Right lobe of liver (tissue), 6 donors: ENCODE data around the gene RAD51AP1. TPM values are rescaled to one million over a fixed set of nuclear protein-coding genes. Genes with fewer than 3 reads are reported as not detected.
A peak's percentile ranks its signal among the peaks of the same experiment; 100 is the strongest.

ENCODE experiments used
- ATAC-seq, 4 donors: fragments of 200-7000 bp; cut with Tn5 transposase; one replicate each; pipeline ENCODE4 v1.9.1; 2020; ENCODE audit warnings: mild to moderate bottlenecking in 4 of 4, moderate library complexity in 4 of 4
- DNase-seq, 3 donors: peaks; one replicate each; pipeline ENCODE4 v3.0.0-alpha.2; 2020
- H3K27ac ChIP-seq, 3 donors: fragments of 200-600 bp; one replicate each; pipeline ENCODE4 v1.8.0; 2022
- H3K27me3 ChIP-seq, 2 donors: fragments of 200-600 bp; one replicate each; pipeline ENCODE4 v1.8.0; 2022
- H3K36me3 ChIP-seq, 4 donors: fragments of 200-600 bp; sonication (generic) in 1 of 4; one replicate each; pipeline versions ENCODE4 v1.5.1 to v1.8.0; 2017 to 2022; ENCODE audit warnings: control low read depth in 1 of 4
- H3K4me1 ChIP-seq, 4 donors: fragments of 200-600 bp; sonication (generic) in 1 of 4; one replicate each; pipeline versions ENCODE4 v1.5.1 to v1.8.0; 2017 to 2022; ENCODE audit warnings: control low read depth in 1 of 4
- H3K4me3 ChIP-seq, 3 donors: fragments of 200-600 bp; one replicate each; pipeline ENCODE4 v1.8.0; 2022
- H3K9me3 ChIP-seq, 4 donors: fragments of 200-600 bp; sonication (generic) in 1 of 4; one replicate each; pipeline versions ENCODE4 v1.5.1 to v1.8.0; 2017 to 2022; ENCODE audit warnings: control low read depth in 1 of 4
- CTCF ChIP-seq, 4 donors: fragments of 200-600 bp in 3 of 4; fragments of 450-650 bp in 1 of 4; IDR thresholded peaks; one replicate each; pipeline versions ENCODE4 v1.5.1 to v1.8.0; 2016 to 2022; ENCODE audit warnings: antibody characterized with exemption in 4 of 4, mild to moderate bottlenecking in 2 of 4
- POLR2A ChIP-seq: fragments of 450-650 bp; IDR thresholded peaks from one replicate; pipeline ENCODE4 v1.6.1; 2017; ENCODE audit warnings: antibody characterized with exemption, mild to moderate bottlenecking
- WGBS: methylation state at CpG from one replicate; pipeline ENCODE4 v1.1.6; 2018; ENCODE audit warnings: low coverage, low lambda C conversion rate; ENCODE audit not compliant: insufficient coverage; ENCODE audit errors: missing lambda C conversion rate; 5-methylcytosine and 5-hydroxymethylcytosine counted together
- intact Hi-C, 2 donors: fragments of 100-400 bp; cut with DNase I; formaldehyde crosslinking; loops; one replicate each; pipeline versions ENCODE4 v1.11.2 to v1.14.1; 2022
- total RNA-seq, 6 experiments: library from RNA; depleted of rRNA in 2 of 6; stranded (reverse); fragments of >200 nt in 2 of 6; fragmentation: NEBNext Ultra II Directional in 3 of 6; extraction: Animal tissue kit (Norgen Biotek cat#: 25700) in 3 of 6; gene quantifications; one replicate each; pipeline versions ENCODE4 v1.1.0 to v1.2.4, GENCODE V29; 2016 to 2023
- donor health status: DM: no; HTN: yes; CAD: no.
- donor health status: DM: no; HTN: no; CAD: no.
- donor health status: DM: no; HTN: no; CAD: no.
- donor health status: DM: no; HTN: yes; CAD: no.
- donor health status: DM: no; HTN: yes; CAD: no.

Gene RAD51AP1
- total RNA-seq, 6 experiments from 2014 or later = 0.56 to 5.1 (median 1.3) TPM

GRCh38 chr12:4535092-4535491, 3.6 kb upstream of the RAD51AP1 start:
- H3K36me3 ChIP-seq = peaks cover 0 to 19% (median 2%) of the 10 kb centered on the region in 4 donors

DNA sequence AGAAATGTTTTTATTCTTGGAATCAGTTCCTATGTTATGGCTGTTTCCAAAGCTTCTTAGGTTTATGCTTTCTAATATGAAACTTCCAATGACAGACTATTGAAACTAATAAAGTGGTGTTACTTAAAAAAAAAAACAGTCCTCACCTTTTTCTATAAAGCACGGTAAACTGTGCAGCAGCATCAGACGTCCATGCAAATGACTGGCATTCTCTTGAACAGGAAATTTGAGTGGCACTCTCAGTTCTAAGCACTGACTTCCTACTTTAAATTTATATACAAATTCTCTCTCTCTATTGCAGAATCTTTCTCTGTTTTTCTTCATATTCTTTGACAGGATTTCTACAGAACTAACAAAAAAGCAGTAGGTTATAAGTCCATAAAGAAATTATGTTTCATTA, 2.8 kb upstream of the RAD51AP1 start:
- no peaks in the 10 kb centered on the region for H3K27me3 ChIP-seq
- peaks cover 0 to 12% (median 2%) of the 10 kb centered on the region in 4 donors for H3K36me3 ChIP-seq
- ATAC-seq (no peak), DNase-seq (no peak)
- H3K4me1 ChIP-seq = peaks cover 0 to 14% (median 6%) of the 10 kb centered on the region in 4 donors
- intact Hi-C loops = no loop called here
- H3K9me3 ChIP-seq = no peaks in the 10 kb centered on the region
- TF ChIP-seq CTCF (IDR thresholded peaks at IDR 0.05) (no peak), POLR2A (no peak)
- H3K27ac ChIP-seq = no peak overlapping the region
- H3K4me3 ChIP-seq = no peak overlapping the region
- 60% methylated on average over 2 of the region's 2 CpGs for WGBS

More at GRCh38 chr12:4535092-4535491, 3.6 kb upstream of the RAD51AP1 start:
- WGBS = 81% methylated on average over 4 of the region's 4 CpGs
- Histone ChIP-seq H3K9me3 (no peaks in the 10 kb centered on the region), H3K4me3 (no peak overlapping the region), H3K27me3 (no peaks in the 10 kb centered on the region), H3K27ac (no peak overlapping the region), H3K4me1 (peaks cover 0 to 14% (median 6%) of the 10 kb centered on the region in 4 donors)
- no peak for ATAC-seq
- DNase-seq = no peak
- TF ChIP-seq POLR2A (no peak), CTCF (IDR thresholded peaks at IDR 0.05) (no peak)
- intact Hi-C loops = no loop called here

- WGBS = 7% methylated on average over 16 of the region's 16 CpGs
- ATAC-seq = no peak
- no peaks in the 10 kb centered on the region for H3K9me3 ChIP-seq
- peaks cover 0 to under 1% (median 0%) of the 10 kb centered on the region in 4 donors for H3K36me3 ChIP-seq
- H3K27ac ChIP-seq = no peak overlapping the region
- peaks cover 0 to 14% (median 6%) of the 10 kb centered on the region in 4 donors for H3K4me1 ChIP-seq
- no peaks in the 10 kb centered on the region for H3K27me3 ChIP-seq
- TF ChIP-seq CTCF (IDR thresholded peaks at IDR 0.05) (no peak), POLR2A (no peak)
- intact Hi-C loops = no loop called here
- DNase-seq = no peak
- H3K4me3 ChIP-seq = peak overlapping the region; percentile 76 to 87 (median 87)
These were observed 629 bp downstream of the RAD51AP1 start for GRCh38 chr12:4539167-4539870.

- TF ChIP-seq CTCF (IDR thresholded peaks at IDR 0.05) (no peak), POLR2A (no peak)
- Histone ChIP-seq H3K27me3 (no peaks in the 10 kb centered on the region), H3K9me3 (no peaks in the 10 kb centered on the region), H3K4me1 (peaks cover 0 to 14% (median 6%) of the 10 kb centered on the region in 4 donors), H3K4me3 (no peak overlapping the region), H3K36me3 (no peaks in the 10 kb centered on the region), H3K27ac (no peak overlapping the region)
- ATAC-seq (no peak), DNase-seq (no peak)
- intact Hi-C loops = no loop called here
- WGBS = 73% methylated on average over 3 of the region's 3 CpGs
These were observed 1.5 kb downstream of the RAD51AP1 start for GRCh38 chr12:4540170-4540569.
